ENCODE data around the gene BTG4.

GRCh38 chr11:111447112-111447471 is 65.1 kb downstream of the BTG4 start:
- TF ChIP-seq CTCF (IDR thresholded peaks at IDR 0.05) = no peak
- no peak for TF ChIP-seq POLR2A (IDR thresholded peaks at IDR 0.05)
- TF ChIP-seq POLR2AphosphoS5 (IDR thresholded peaks at IDR 0.05) = no peak
